IMR-90 (cell line): ENCODE results near the gene CSNK2A2. TPM values are rescaled to one million over a fixed set of nuclear protein-coding genes. Genes with fewer than 3 reads are reported as not detected.

Source experiments
- ATAC-seq: fragments of 200-7000 bp; cut with Tn5 transposase; 2 replicates; pipeline ENCODE4 v1.9.1; 2020; ENCODE audit warnings: low read depth, mild to moderate bottlenecking, moderate library complexity
- BruUV-seq: library from RNA; stranded (reverse); fragments of 400-500 nt; replicated peaks from 2 replicates; lab custom pipeline; 2021; lab: Mats Ljungman, UMichigan
- CTCF ChIA-PET: fragments of 300-600 bp; formaldehyde crosslinking; extraction: SDS; loops from one replicate; lab custom pipeline; 2021; ENCODE audit warnings: antibody characterized with exemption; lab: Yijun Ruan, JAX
- POLR2A ChIA-PET: fragments of 300-600 bp; sonication (Branson Sonifier 250); formaldehyde crosslinking; loops from one replicate; lab custom pipeline; 2022; ENCODE audit warnings: antibody characterized with exemption; ENCODE audit not compliant: unreplicated experiment; lab: Charles Lee
- DNase-seq: peaks from one replicate; pipeline ENCODE4 v3.0.0; 2013
- H2AFZ ChIP-seq: replicated peaks from 2 replicates; pipeline ENCODE3; 2013; ENCODE audit warnings: low read length, mild to moderate bottlenecking; ENCODE audit not compliant: poor library complexity
- H2AK5ac ChIP-seq: 2 replicates; pipeline ENCODE4 v1.6.1; 2013; ENCODE audit warnings: low read depth, low read length, inconsistent platforms
- H2AK9ac ChIP-seq: replicated peaks from 2 replicates; pipeline ENCODE3; 2013; ENCODE audit warnings: mild to moderate bottlenecking, low read depth, low read length, moderate library complexity; ENCODE audit not compliant: poor library complexity
- H2BK120ac ChIP-seq: 2 replicates; pipeline ENCODE4 v1.6.1; 2013; ENCODE audit warnings: low read depth, low read length, inconsistent platforms
- H2BK15ac ChIP-seq: 3 replicates; pipeline ENCODE4 v1.6.1; 2013; ENCODE audit warnings: low read depth, low read length, inconsistent platforms
- H2BK20ac ChIP-seq: 2 replicates; pipeline ENCODE4 v1.6.1; 2013; ENCODE audit warnings: low read depth, mild to moderate bottlenecking, inconsistent platforms, low read length, moderate library complexity
- H2BK5ac ChIP-seq: 2 replicates; pipeline ENCODE4 v1.6.1; 2013; ENCODE audit warnings: mild to moderate bottlenecking, low read depth, low read length, inconsistent platforms; ENCODE audit not compliant: poor library complexity, severe bottlenecking
- H3K14ac ChIP-seq: replicated peaks from 2 replicates; pipeline ENCODE4 v1.6.1; 2013; ENCODE audit warnings: low read depth, low read length, inconsistent platforms
- H3K18ac ChIP-seq: 2 replicates; pipeline ENCODE4 v1.6.1; 2013; ENCODE audit warnings: low read depth, low read length, control low read depth
- H3K23ac ChIP-seq: 2 replicates; pipeline ENCODE4 v1.6.1; 2013; ENCODE audit warnings: low read depth, low read length, inconsistent platforms
- H3K27ac ChIP-seq: 2 replicates; pipeline ENCODE4 v1.5.1; 2013; ENCODE audit warnings: mild to moderate bottlenecking, control low read depth, low read length; ENCODE audit not compliant: insufficient read depth
- H3K27me3 ChIP-seq: 2 replicates; pipeline ENCODE4 v1.6.1; 2013; ENCODE audit warnings: low read length; ENCODE audit not compliant: control insufficient read depth, insufficient read depth
- H3K36me3 ChIP-seq: 2 replicates; pipeline ENCODE4 v1.6.1; 2013; ENCODE audit warnings: low read length, mixed read lengths; ENCODE audit not compliant: control insufficient read depth, insufficient read depth
- H3K4ac ChIP-seq: 2 replicates; pipeline ENCODE4 v1.6.1; 2013; ENCODE audit warnings: low read depth, low read length, inconsistent platforms
- H3K4me1 ChIP-seq: 2 replicates; pipeline ENCODE4 v1.6.1; 2013; ENCODE audit warnings: low read length, mixed read lengths; ENCODE audit not compliant: control insufficient read depth, insufficient read depth
- H3K4me2 ChIP-seq: 2 replicates; pipeline ENCODE4 v1.6.1; 2013; ENCODE audit warnings: low read depth, mild to moderate bottlenecking, control low read depth, low read length, moderate library complexity
- H3K4me3 ChIP-seq: 2 replicates; pipeline ENCODE4 v1.5.1; 2013; ENCODE audit warnings: low read depth, mild to moderate bottlenecking, control low read depth, low read length, moderate library complexity; ENCODE audit not compliant: insufficient read depth
- H3K56ac ChIP-seq: 2 replicates; pipeline ENCODE4 v1.6.1; 2013; ENCODE audit warnings: low read length, inconsistent platforms; ENCODE audit not compliant: insufficient read depth; ENCODE audit errors: extremely low read depth
- H3K79me1 ChIP-seq, 2 experiments: 2 replicates each; pipeline ENCODE4 v1.6.1; 2013; ENCODE audit warnings: low read length in 2 of 2, inconsistent platforms in 1 of 2, low read depth in 1 of 2
- H3K9ac ChIP-seq: 2 replicates; pipeline ENCODE4 v1.6.1; 2013; ENCODE audit warnings: low read depth, low read length, control low read depth
- H3K9me1 ChIP-seq: 2 replicates; pipeline ENCODE4 v1.6.1; 2013; ENCODE audit warnings: low read length, inconsistent platforms; ENCODE audit not compliant: insufficient read depth
- H3K9me3 ChIP-seq: 2 replicates; pipeline ENCODE4 v1.6.1; 2013; ENCODE audit warnings: low read length; ENCODE audit not compliant: control insufficient read depth, insufficient read depth
- H4K20me1 ChIP-seq: 2 replicates; pipeline ENCODE4 v1.6.1; 2013; ENCODE audit warnings: low read length, inconsistent platforms; ENCODE audit not compliant: insufficient read depth
- H4K5ac ChIP-seq: 2 replicates; pipeline ENCODE4 v1.6.1; 2013; ENCODE audit warnings: mild to moderate bottlenecking, low read depth, low read length, control low read depth
- H4K8ac ChIP-seq, 2 experiments: 2 replicates each; pipeline ENCODE4 v1.6.1; 2013; ENCODE audit warnings: low read depth in 2 of 2, low read length in 2 of 2, control low read depth in 1 of 2, inconsistent platforms in 1 of 2
- H4K91ac ChIP-seq: 2 replicates; pipeline ENCODE4 v1.6.1; 2013; ENCODE audit warnings: low read depth, low read length, inconsistent platforms; ENCODE audit not compliant: insufficient read depth
- BHLHE40 ChIP-seq: fragments of 150-350 bp; IDR thresholded peaks from 2 replicates; pipeline ENCODE4 v1.6.1; 2016; ENCODE audit warnings: mild to moderate bottlenecking, low read depth, low read length
- CEBPB ChIP-seq: IDR thresholded peaks from 2 replicates; pipeline ENCODE4 v1.6.1; 2012; ENCODE audit warnings: low read depth, low read length, improper control_type of control experiment
- CHD1 ChIP-seq: IDR thresholded peaks from 2 replicates; pipeline ENCODE4 v1.6.1; 2012; ENCODE audit warnings: low read depth, low read length, improper control_type of control experiment
- FOS ChIP-seq: fragments of 150-350 bp; IDR thresholded peaks from 2 replicates; pipeline ENCODE4 v1.6.1; 2016; ENCODE audit warnings: low read depth, low read length
- MAFK ChIP-seq: IDR thresholded peaks from 2 replicates; pipeline ENCODE4 v1.6.1; 2012; ENCODE audit warnings: low read depth, low read length, improper control_type of control experiment
- MAZ ChIP-seq: IDR thresholded peaks from 2 replicates; pipeline ENCODE4 v1.6.1; 2012; ENCODE audit warnings: low read depth, mild to moderate bottlenecking, low read length, improper control_type of control experiment, moderate library complexity, borderline replicate concordance
- MXI1 ChIP-seq: IDR thresholded peaks from 2 replicates; pipeline ENCODE4 v1.6.1; 2012; ENCODE audit warnings: low read depth, mild to moderate bottlenecking, low read length, moderate library complexity, borderline replicate concordance
- NFE2L2 ChIP-seq: fragments of 150-350 bp; IDR thresholded peaks from 2 replicates; pipeline ENCODE4 v1.6.1; 2016; ENCODE audit warnings: low read depth, mild to moderate bottlenecking, low read length
- POLR2A ChIP-seq: IDR thresholded peaks from 2 replicates; pipeline ENCODE4 v1.6.1; 2012; ENCODE audit warnings: mild to moderate bottlenecking, low read depth, low read length
- RAD21 ChIP-seq: IDR thresholded peaks from 2 replicates; pipeline ENCODE4 v1.6.1; 2012; ENCODE audit warnings: low read length, improper control_type of control experiment
- RCOR1 ChIP-seq: IDR thresholded peaks from 2 replicates; pipeline ENCODE4 v1.6.1; 2012; ENCODE audit warnings: mild to moderate bottlenecking, low read length, improper control_type of control experiment; ENCODE audit not compliant: insufficient replicate concordance
- RFX5 ChIP-seq: IDR thresholded peaks from 2 replicates; pipeline ENCODE4 v1.8.0; 2012; ENCODE audit warnings: low read depth, mild to moderate bottlenecking, low read length, moderate library complexity
- SMC3 ChIP-seq: fragments of 150-350 bp; IDR thresholded peaks from 2 replicates; pipeline ENCODE4 v1.6.1; 2016; ENCODE audit warnings: low read depth, mild to moderate bottlenecking, antibody characterized with exemption, low read length, moderate library complexity
- dilution Hi-C: fragments of 300-500 bp; cut with HindIII; formaldehyde crosslinking; loops from one replicate; pipeline ENCODE4 v1.14.3; 2018; ENCODE audit warnings: low sequenced_read_pairs; ENCODE audit not compliant: unreplicated experiment
- in situ Hi-C: fragments of 300-500 bp; cut with MboI; formaldehyde crosslinking; loops from 3 replicates; pipeline ENCODE4 v1.14.3; 2019; ENCODE audit warnings: low sequenced_read_pairs, inconsistent platforms, mixed read lengths
- intact Hi-C: fragments of 100-400 bp; cut with micrococcal nuclease; formaldehyde crosslinking; loops from 2 replicates; pipeline ENCODE4 v1.10.0; 2022
- polyA plus RNA-seq, 3 experiments: library from polyadenylated mRNA; depleted of rRNA; stranded (reverse); fragments of >200 nt; gene quantifications; 2 replicates each; pipeline ENCODE4 v1.2.3, GENCODE V29; 2012; ENCODE audit warnings: low replicate concordance in 1 of 3
- total RNA-seq: library from RNA; depleted of rRNA; stranded (reverse); fragments of >200 nt; gene quantifications from 2 replicates; pipeline ENCODE4 v1.2.3, GENCODE V29; 2012
- TF ChIP-seq, protein P1 (sequence below): conservative IDR thresholded peaks from 2 replicates; pipeline ENCODE4 v1.5.1; 2012; ENCODE audit warnings: mild to moderate bottlenecking, low read depth, low read length, improper control_type of control experiment
- TF ChIP-seq, protein P2 (sequence below): fragments of 150-350 bp; IDR thresholded peaks from 2 replicates; pipeline ENCODE4 v1.6.1; 2017; ENCODE audit warnings: mild to moderate bottlenecking, antibody characterized with exemption, low read length, low read depth
- TF ChIP-seq, protein P3 (sequence below): fragments of 150-350 bp; IDR thresholded peaks from 2 replicates; pipeline ENCODE4 v1.6.1; 2016; ENCODE audit warnings: low read depth, mild to moderate bottlenecking, low read length, moderate library complexity, borderline replicate concordance

The CSNK2A2 gene
- total and polyA plus RNA-seq, 2 of the 4 experiments (the other 2 are of a cell fraction): 15.6 to 27.5 TPM

DNA sequence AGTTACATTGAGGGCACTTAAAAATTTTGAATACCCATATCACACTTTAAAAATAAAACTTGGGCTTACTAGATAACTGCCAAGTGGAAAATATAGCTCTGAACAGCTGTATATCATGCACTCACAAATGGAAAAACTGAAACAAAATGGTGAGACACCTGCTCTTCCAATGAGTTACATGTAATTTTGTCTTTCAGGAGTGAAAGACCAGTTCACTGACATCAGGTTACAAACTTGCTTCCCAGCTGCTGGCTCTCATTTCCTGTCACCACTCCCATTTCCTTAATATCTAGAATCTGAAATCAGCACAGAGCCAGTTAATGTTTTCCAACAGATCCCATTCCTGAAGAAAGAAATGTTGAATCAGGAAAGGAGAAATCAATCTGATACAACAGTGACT is 10.8 kb downstream of the CSNK2A2 start:
- no peak overlapping the region for H2BK20ac ChIP-seq
- DNase-seq: no peak
- intact Hi-C loops: no loop called here
- H4K8ac ChIP-seq: no peak overlapping the region
- H3K36me3 ChIP-seq: peaks cover 36% of the 10 kb centered on the region
- H3K79me1 ChIP-seq: peaks cover 10 to 16% of the 10 kb centered on the region in 2 experiments
- no peak overlapping the region for H3K4me2 ChIP-seq
- H2AK9ac ChIP-seq: no peak overlapping the region
- H4K20me1 ChIP-seq: 0 out of 2 replicates have a peak, but pooled peaks cover 2% of the 10 kb centered on the region
- POLR2A ChIA-PET: no interaction called here
- H3K4me3 ChIP-seq: no peak overlapping the region
- no peak overlapping the region for H2BK5ac ChIP-seq
- no peaks in the 10 kb centered on the region for H3K9me1 ChIP-seq
- BruUV-seq: no TSS peak
- dilution Hi-C loops: no loop called here
- CTCF ChIA-PET: no interaction called here
- H3K4ac ChIP-seq: no peak overlapping the region
- H3K27ac ChIP-seq: no peak overlapping the region
- H3K56ac ChIP-seq: no peak overlapping the region
- H3K23ac ChIP-seq: no peak overlapping the region
- in situ Hi-C loops: no loop called here
- no peak overlapping the region for H2BK120ac ChIP-seq
- H4K5ac ChIP-seq: no peak overlapping the region
- no peaks in the 10 kb centered on the region for H3K27me3 ChIP-seq
- H4K91ac ChIP-seq: no peak overlapping the region
- H3K14ac ChIP-seq: no peak overlapping the region
- ATAC-seq: no peak
- no peak overlapping the region for H2AFZ ChIP-seq
- H2BK15ac ChIP-seq: no peak overlapping the region
- no peak for TF ChIP-seq CEBPB
- TF ChIP-seq RAD21: no peak
- no peak for TF ChIP-seq RCOR1
- no peak for TF ChIP-seq MAFK
- no peak for TF ChIP-seq NFE2L2
- TF ChIP-seq, protein P1, sequence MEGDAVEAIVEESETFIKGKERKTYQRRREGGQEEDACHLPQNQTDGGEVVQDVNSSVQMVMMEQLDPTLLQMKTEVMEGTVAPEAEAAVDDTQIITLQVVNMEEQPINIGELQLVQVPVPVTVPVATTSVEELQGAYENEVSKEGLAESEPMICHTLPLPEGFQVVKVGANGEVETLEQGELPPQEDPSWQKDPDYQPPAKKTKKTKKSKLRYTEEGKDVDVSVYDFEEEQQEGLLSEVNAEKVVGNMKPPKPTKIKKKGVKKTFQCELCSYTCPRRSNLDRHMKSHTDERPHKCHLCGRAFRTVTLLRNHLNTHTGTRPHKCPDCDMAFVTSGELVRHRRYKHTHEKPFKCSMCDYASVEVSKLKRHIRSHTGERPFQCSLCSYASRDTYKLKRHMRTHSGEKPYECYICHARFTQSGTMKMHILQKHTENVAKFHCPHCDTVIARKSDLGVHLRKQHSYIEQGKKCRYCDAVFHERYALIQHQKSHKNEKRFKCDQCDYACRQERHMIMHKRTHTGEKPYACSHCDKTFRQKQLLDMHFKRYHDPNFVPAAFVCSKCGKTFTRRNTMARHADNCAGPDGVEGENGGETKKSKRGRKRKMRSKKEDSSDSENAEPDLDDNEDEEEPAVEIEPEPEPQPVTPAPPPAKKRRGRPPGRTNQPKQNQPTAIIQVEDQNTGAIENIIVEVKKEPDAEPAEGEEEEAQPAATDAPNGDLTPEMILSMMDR: no peak
- TF ChIP-seq, protein P2, sequence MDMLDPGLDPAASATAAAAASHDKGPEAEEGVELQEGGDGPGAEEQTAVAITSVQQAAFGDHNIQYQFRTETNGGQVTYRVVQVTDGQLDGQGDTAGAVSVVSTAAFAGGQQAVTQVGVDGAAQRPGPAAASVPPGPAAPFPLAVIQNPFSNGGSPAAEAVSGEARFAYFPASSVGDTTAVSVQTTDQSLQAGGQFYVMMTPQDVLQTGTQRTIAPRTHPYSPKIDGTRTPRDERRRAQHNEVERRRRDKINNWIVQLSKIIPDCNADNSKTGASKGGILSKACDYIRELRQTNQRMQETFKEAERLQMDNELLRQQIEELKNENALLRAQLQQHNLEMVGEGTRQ: no peak
- no peak for TF ChIP-seq MAZ
- TF ChIP-seq, protein P3, sequence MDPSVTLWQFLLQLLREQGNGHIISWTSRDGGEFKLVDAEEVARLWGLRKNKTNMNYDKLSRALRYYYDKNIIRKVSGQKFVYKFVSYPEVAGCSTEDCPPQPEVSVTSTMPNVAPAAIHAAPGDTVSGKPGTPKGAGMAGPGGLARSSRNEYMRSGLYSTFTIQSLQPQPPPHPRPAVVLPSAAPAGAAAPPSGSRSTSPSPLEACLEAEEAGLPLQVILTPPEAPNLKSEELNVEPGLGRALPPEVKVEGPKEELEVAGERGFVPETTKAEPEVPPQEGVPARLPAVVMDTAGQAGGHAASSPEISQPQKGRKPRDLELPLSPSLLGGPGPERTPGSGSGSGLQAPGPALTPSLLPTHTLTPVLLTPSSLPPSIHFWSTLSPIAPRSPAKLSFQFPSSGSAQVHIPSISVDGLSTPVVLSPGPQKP: no peak
- TF ChIP-seq POLR2A: no peak
- no peak for TF ChIP-seq MXI1
- no peak for TF ChIP-seq CHD1
- TF ChIP-seq FOS: no peak
- TF ChIP-seq RFX5: no peak
- no peak for TF ChIP-seq SMC3
- no peak for TF ChIP-seq BHLHE40
- H3K9me3 ChIP-seq: no peaks in the 10 kb centered on the region
- no peaks in the 10 kb centered on the region for H3K4me1 ChIP-seq
- no peak overlapping the region for H3K9ac ChIP-seq
- no peak overlapping the region for H2AK5ac ChIP-seq
- H3K18ac ChIP-seq: no peak overlapping the region
